Nephron (organoid): ENCODE results near the gene IL32.

Experiments
- H3K27ac Mint-ChIP-seq, 3 experiments: 2 replicates each; pipeline ENCODE4 v1.8.0; 2020; ENCODE audit warnings: mixed read lengths in 3 of 3, mild to moderate bottlenecking in 2 of 3, moderate library complexity in 1 of 3
- H3K27me3 Mint-ChIP-seq: 2 replicates; pipeline ENCODE4 v1.8.0; 2021; ENCODE audit warnings: low read depth, mild to moderate bottlenecking, moderate library complexity, mixed read lengths
- H3K36me3 Mint-ChIP-seq: 2 replicates; pipeline ENCODE4 v1.8.0; 2020; ENCODE audit warnings: low read depth, mixed read lengths
- H3K4me1 Mint-ChIP-seq: 2 replicates; pipeline ENCODE4 v1.8.0; 2020; ENCODE audit warnings: mixed read lengths
- H3K4me3 Mint-ChIP-seq, 3 experiments: 2 replicates each; pipeline ENCODE4 v1.8.0; 2020; ENCODE audit warnings: mild to moderate bottlenecking in 3 of 3, mixed read lengths in 3 of 3, moderate library complexity in 2 of 3
- H3K9me3 Mint-ChIP-seq: 2 replicates; pipeline ENCODE4 v1.8.0; 2020; ENCODE audit warnings: mixed read lengths
- TF ChIP-seq, protein P1 (sequence below), 3 experiments: fragments of 200-600 bp; sonication (generic); IDR thresholded peaks; one replicate each; pipeline ENCODE4 v1.5.0; 2021; ENCODE audit warnings: antibody characterized with exemption in 3 of 3; ENCODE audit not compliant: unreplicated experiment in 3 of 3

The IL32 gene

DNA sequence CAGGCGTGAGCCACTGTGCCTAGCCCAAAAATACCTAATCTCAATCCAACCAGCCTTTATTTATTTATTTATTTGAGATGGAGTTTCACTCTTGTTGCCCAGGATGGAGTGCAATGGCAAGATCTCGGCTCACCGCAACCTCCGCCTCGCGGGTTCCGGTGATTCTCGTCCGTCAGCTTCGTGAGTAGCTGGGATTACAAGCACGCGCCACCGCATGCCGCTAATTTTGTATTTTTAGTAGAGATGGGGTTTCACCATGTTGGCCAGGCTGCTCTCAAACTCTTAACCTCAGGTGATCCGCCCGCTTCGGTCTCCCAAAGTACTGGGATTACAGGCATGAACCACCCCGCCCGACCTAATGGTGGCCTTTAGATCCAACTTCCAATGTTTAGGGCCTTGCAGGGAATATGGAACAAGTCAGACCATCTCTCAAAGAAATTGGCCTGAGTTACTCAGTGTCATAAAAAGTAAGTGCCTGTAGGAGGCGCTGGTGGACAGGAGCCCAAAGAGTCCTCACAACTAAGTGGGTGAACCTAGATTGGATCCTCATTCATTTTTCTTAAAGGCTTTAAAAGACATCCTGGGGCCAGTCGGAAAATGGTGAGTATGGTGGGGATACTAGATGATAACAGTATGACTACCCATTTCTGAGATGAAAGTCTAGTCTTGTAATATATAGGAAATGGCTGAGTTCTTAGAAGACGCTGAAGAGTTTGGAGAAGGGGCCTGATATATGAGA, 29.0 kb downstream of the IL32 start:
- H3K4me1 Mint-ChIP-seq = peaks cover 13% of the 10 kb centered on the region
- no peaks in the 10 kb centered on the region for H3K9me3 Mint-ChIP-seq

DNA sequence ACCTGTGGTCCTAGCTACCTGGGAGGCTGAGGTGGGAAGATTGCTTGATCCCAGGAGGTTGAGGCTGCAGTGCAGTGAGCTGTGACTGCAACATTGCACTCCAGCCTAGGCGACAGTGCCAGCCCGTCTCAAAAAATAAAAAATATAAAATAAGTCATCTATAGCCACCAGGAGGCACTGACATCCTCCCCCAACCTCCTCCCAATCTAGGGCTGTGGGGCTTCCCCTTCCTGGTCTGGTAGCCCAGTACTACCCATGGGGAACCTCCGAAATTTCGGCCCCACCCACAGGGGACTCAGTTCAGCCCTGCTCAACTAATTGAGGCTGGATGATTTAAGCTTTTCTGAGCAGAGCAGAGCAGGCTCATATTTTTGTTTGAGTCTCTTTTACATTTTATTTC, 30.4 kb downstream of the IL32 start:
- H3K27ac Mint-ChIP-seq = no peak overlapping the region
- H3K9me3 Mint-ChIP-seq = no peaks in the 10 kb centered on the region
- peaks cover 18% of the 10 kb centered on the region for H3K4me1 Mint-ChIP-seq
- H3K4me3 Mint-ChIP-seq = no peak overlapping the region
- no peaks in the 10 kb centered on the region for H3K36me3 Mint-ChIP-seq
- peaks cover 35% of the 10 kb centered on the region for H3K27me3 Mint-ChIP-seq
- TF ChIP-seq, protein P1, sequence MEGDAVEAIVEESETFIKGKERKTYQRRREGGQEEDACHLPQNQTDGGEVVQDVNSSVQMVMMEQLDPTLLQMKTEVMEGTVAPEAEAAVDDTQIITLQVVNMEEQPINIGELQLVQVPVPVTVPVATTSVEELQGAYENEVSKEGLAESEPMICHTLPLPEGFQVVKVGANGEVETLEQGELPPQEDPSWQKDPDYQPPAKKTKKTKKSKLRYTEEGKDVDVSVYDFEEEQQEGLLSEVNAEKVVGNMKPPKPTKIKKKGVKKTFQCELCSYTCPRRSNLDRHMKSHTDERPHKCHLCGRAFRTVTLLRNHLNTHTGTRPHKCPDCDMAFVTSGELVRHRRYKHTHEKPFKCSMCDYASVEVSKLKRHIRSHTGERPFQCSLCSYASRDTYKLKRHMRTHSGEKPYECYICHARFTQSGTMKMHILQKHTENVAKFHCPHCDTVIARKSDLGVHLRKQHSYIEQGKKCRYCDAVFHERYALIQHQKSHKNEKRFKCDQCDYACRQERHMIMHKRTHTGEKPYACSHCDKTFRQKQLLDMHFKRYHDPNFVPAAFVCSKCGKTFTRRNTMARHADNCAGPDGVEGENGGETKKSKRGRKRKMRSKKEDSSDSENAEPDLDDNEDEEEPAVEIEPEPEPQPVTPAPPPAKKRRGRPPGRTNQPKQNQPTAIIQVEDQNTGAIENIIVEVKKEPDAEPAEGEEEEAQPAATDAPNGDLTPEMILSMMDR (IDR thresholded peaks at IDR 0.05; ENCODE audit: unreplicated experiment in 3 of 3) = peak in 1 of 3 experiments; percentile 12

More for the DNA sequence above, 29.0 kb downstream of the IL32 start:
- no peak overlapping the region for H3K4me3 Mint-ChIP-seq
- no peaks in the 10 kb centered on the region for H3K36me3 Mint-ChIP-seq
- H3K27ac Mint-ChIP-seq = no peak overlapping the region
- peaks cover 30% of the 10 kb centered on the region for H3K27me3 Mint-ChIP-seq
- TF ChIP-seq, protein P1 (IDR thresholded peaks at IDR 0.05; ENCODE audit: unreplicated experiment in 3 of 3) = no peak

DNA sequence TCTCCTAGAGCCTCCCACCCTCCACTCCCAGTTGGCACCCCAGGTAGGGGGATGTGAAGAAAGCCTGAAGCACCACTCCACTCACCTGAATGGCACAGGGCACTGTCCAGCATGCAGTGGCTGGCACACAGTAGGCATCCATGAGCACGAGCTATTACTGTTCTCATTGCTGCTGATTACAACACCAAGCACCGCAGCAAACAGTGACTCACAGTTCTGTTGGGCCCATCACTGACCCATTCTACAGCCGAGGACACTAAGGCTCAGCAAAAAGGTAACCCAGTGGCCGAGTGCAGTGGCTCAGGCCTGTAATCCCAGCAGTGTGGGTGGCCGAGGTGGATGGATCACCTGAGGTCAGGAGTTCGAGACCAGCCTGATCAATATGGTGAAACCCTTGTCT, 30.9 kb downstream of the IL32 start:
- no peak overlapping the region for H3K27ac Mint-ChIP-seq
- H3K27me3 Mint-ChIP-seq = peaks cover 35% of the 10 kb centered on the region
- H3K9me3 Mint-ChIP-seq = no peaks in the 10 kb centered on the region
- no peaks in the 10 kb centered on the region for H3K36me3 Mint-ChIP-seq
- no peak overlapping the region for H3K4me3 Mint-ChIP-seq
- TF ChIP-seq, protein P1 (IDR thresholded peaks at IDR 0.05; ENCODE audit: unreplicated experiment in 3 of 3) = no peak
- H3K4me1 Mint-ChIP-seq = peaks cover 22% of the 10 kb centered on the region

- peaks cover 27% of the 10 kb centered on the region for H3K4me1 Mint-ChIP-seq
- H3K36me3 Mint-ChIP-seq = no peaks in the 10 kb centered on the region
- no peak overlapping the region for H3K27ac Mint-ChIP-seq
- no peak overlapping the region for H3K4me3 Mint-ChIP-seq
- TF ChIP-seq, protein P1 (IDR thresholded peaks at IDR 0.05; ENCODE audit: unreplicated experiment in 3 of 3) = no peak
- H3K27me3 Mint-ChIP-seq = peaks cover 29% of the 10 kb centered on the region
- no peaks in the 10 kb centered on the region for H3K9me3 Mint-ChIP-seq
Measured at GRCh38 chr16:3097266-3097665, 31.8 kb downstream of the IL32 start.

DNA sequence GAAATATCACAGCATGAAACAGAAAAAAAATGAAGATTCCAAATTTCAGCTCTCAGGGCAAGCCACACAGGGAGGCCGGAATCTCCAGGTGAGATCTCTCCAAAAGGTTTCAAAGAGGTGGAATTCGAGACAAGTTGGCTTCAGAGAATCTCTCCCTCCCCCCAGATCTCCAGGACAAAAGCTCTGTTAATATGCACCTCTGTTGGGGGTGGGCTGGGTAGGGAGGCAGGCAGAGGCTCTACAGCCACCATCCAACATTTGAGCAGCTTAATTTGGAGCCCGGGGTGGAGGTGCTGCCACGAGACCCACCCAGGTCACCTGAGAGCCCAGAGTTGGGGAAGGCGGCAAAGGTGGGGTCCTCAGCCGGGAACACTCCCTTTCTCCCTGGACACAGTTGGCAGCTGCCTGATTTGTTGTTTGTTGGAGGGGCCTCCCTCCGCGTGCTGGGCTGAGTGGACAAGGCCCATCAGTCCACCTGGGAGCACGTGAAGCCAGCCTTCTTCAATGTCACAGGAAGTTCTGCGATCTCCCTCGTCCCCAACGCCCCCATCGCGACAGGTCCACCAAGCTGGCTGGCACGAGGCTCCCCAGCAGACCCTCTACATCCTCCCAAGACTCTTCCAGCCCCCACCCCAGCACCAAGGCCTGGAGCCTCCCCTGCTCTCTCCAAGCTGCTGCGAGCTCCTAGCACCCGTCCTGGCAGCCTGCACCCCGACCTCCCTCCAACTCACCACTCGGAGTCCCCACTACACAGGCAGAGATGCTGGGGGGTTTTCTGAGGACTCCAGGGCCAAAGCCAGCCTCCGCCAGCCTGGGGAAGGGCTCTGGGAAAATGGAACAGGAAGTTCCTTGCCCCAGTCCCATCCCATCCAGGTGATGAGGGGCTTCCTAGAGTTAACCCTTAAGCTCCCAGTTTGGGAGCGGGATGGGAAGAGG, 33.3 kb downstream of the IL32 start, which contains the start of gene ZSCAN10:
ZSCAN10 (minus strand) TSS at position 836 of the 936 bp plus-strand sequence. CDS start 6,357 bp downstream, outside the sequence.
- H3K27ac Mint-ChIP-seq = peak within 1 kb of the TSS in 1 of 3 experiments; percentile 20
- peak within 1 kb of the TSS; percentile 77 to 80 (median 77) for H3K4me3 Mint-ChIP-seq
- no peaks in the 10 kb centered on the region for H3K36me3 Mint-ChIP-seq
- peaks cover 37% of the 10 kb centered on the region for H3K27me3 Mint-ChIP-seq
- peaks cover 23% of the 10 kb centered on the region for H3K4me1 Mint-ChIP-seq
- H3K9me3 Mint-ChIP-seq = no peaks in the 10 kb centered on the region
- TF ChIP-seq, protein P1 (IDR thresholded peaks at IDR 0.05; ENCODE audit: unreplicated experiment in 3 of 3) = no peak
